ENCODE results near the gene MBD6.

DNA sequence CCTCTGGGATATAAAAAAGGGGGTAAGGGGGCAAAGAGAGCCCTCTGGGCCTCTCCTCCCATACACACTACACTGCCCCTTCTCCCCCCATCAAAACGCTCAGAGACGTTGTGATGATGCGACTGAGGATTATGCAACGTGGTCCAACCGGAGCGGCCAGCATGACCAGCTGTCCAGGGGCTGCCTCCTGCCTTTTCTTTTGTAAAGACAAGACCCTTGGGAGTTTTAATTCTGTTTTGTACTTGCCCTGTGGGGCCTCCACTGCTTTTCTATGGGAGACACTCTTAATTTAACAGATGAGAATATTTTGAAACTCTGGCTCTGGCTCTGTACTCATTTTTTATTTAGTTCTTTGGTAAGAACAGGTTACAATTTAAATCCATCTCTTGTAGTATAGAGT, 7.2 kb downstream of the MBD6 start:
- TF ChIP-seq POLR2A (IDR thresholded peaks at IDR 0.05; ENCODE audit: low read depth, low read length) (no peak), MAZ (IDR thresholded peaks at IDR 0.05; ENCODE audit: borderline replicate concordance, low read depth, low read length) (no peak), CEBPB (IDR thresholded peaks at IDR 0.05; ENCODE audit: low read depth, low read length) (peak; percentile 22; the same call in 1 of the 2 replicates), MXI1 (IDR thresholded peaks at IDR 0.05; ENCODE audit: borderline replicate concordance, low read depth, low read length) (no peak), RFX5 (IDR thresholded peaks at IDR 0.05; ENCODE audit: low read depth, low read length) (no peak), USF2 (IDR thresholded peaks at IDR 0.05; ENCODE audit: low read depth, low read length) (no peak), FOS (IDR thresholded peaks at IDR 0.05; ENCODE audit: low read depth, low read length) (no peak), CHD1 (IDR thresholded peaks at IDR 0.05; ENCODE audit: low read depth, low read length) (no peak), RAD21 (IDR thresholded peaks at IDR 0.05; ENCODE audit: low read length) (no peak), SMC3 (IDR thresholded peaks at IDR 0.05; ENCODE audit: low read depth, low read length) (no peak), BHLHE40 (IDR thresholded peaks at IDR 0.05; ENCODE audit: low read depth, low read length) (no peak)
- TF ChIP-seq, protein P1, sequence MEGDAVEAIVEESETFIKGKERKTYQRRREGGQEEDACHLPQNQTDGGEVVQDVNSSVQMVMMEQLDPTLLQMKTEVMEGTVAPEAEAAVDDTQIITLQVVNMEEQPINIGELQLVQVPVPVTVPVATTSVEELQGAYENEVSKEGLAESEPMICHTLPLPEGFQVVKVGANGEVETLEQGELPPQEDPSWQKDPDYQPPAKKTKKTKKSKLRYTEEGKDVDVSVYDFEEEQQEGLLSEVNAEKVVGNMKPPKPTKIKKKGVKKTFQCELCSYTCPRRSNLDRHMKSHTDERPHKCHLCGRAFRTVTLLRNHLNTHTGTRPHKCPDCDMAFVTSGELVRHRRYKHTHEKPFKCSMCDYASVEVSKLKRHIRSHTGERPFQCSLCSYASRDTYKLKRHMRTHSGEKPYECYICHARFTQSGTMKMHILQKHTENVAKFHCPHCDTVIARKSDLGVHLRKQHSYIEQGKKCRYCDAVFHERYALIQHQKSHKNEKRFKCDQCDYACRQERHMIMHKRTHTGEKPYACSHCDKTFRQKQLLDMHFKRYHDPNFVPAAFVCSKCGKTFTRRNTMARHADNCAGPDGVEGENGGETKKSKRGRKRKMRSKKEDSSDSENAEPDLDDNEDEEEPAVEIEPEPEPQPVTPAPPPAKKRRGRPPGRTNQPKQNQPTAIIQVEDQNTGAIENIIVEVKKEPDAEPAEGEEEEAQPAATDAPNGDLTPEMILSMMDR (conservative IDR thresholded peaks at IDR 0.05; ENCODE audit: low read depth, low read length) = no peak
